NCI-H146 (cell line): Measurements from ENCODE around the gene COLEC11.
"Not testable (repeated sequence)": the region's sequence is repeated elsewhere in the genome, so short reads cannot be mapped to it uniquely, and the experiment has no call there.

Experiments
- DNase-seq: peaks from one replicate; lab custom pipeline; 2025; lab: John Stamatoyannopoulos, UW

COLEC11 gene

GRCh38 chr2:3594493-3595281 lies at the start of gene COLEC11:
Gene COLEC11, plus strand, starts transcription at chr2:3595112. Its CDS starts 9,229 bp downstream, at chr2:3604341.
- no peak for DNase-seq

- DNase-seq, result no peak
Measured at GRCh38 chr2:3545788-3546478, 49.0 kb upstream of the COLEC11 start.

- DNase-seq, result no peak
Measured at GRCh38 chr2:3547915-3548314, 47.0 kb upstream of the COLEC11 start.

- no peak for DNase-seq
Measured at GRCh38 chr2:3553946-3554345, 41.0 kb upstream of the COLEC11 start.

GRCh38 chr2:3557639-3558204 lies 37.2 kb upstream of the COLEC11 start:
- DNase-seq, result peak; percentile 68

GRCh38 chr2:3558205-3559014 lies 36.5 kb upstream of the COLEC11 start, which contains the start of gene RNASEH1:
Gene RNASEH1, minus strand, starts transcription at chr2:3558333. Its CDS starts 73 bp downstream, at chr2:3558260.
- DNase-seq, result peak; percentile 99

GRCh38 chr2:3563521-3563976 lies 31.4 kb upstream of the COLEC11 start:
- DNase-seq, result no peak

- DNase-seq, result no peak
Measured at GRCh38 chr2:3565117-3565516, 29.8 kb upstream of the COLEC11 start.

- DNase-seq, result no peak
Measured at GRCh38 chr2:3566806-3567205, 28.1 kb upstream of the COLEC11 start.

GRCh38 chr2:3569656-3570055 lies 25.3 kb upstream of the COLEC11 start:
- DNase-seq, result not testable (repeated sequence)

- DNase-seq, result no peak
Measured at GRCh38 chr2:3571284-3571683, 23.6 kb upstream of the COLEC11 start.

- no peak for DNase-seq
Measured at GRCh38 chr2:3572620-3573019, 22.3 kb upstream of the COLEC11 start.

- DNase-seq, result no peak
Measured at GRCh38 chr2:3574155-3574554, 20.8 kb upstream of the COLEC11 start.

GRCh38 chr2:3575534-3576262 lies 19.2 kb upstream of the COLEC11 start:
- peak; percentile 52 for DNase-seq

GRCh38 chr2:3576263-3576630 lies 18.7 kb upstream of the COLEC11 start:
- DNase-seq, result not testable (repeated sequence)

GRCh38 chr2:3578987-3579386 lies 15.9 kb upstream of the COLEC11 start:
- DNase-seq, result no peak

GRCh38 chr2:3580449-3580848 lies 14.5 kb upstream of the COLEC11 start:
- DNase-seq, result no peak

- DNase-seq, result no peak
Measured at GRCh38 chr2:3581367-3582262, 13.3 kb upstream of the COLEC11 start.

- DNase-seq, result no peak
Measured at GRCh38 chr2:3584076-3584475, 10.8 kb upstream of the COLEC11 start.

- no peak for DNase-seq
Measured at GRCh38 chr2:3584608-3585260, 10.2 kb upstream of the COLEC11 start.
